Iris pigment epithelial cell (primary cell): Measurements from ENCODE around the gene ZFHX3.

Experiments used
- DNase-seq: peaks from one replicate; pipeline ENCODE4 v3.0.0-alpha.2; 2011; ENCODE audit warnings: low read depth

ZFHX3 gene

GRCh38 chr16:72740347-72740746, 307.6 kb downstream of the ZFHX3 start:
- DNase-seq: peak; percentile 45

GRCh38 chr16:72739577-72739976, 308.4 kb downstream of the ZFHX3 start:
- peak; percentile 64 for DNase-seq

- no peak for DNase-seq
These were observed 311.9 kb downstream of the ZFHX3 start for GRCh38 chr16:72736074-72736473.
